HEK293T (cell line): ENCODE measurements around the gene MMAA.
"Not testable (repeated sequence)": the region's sequence is repeated elsewhere in the genome, so short reads cannot be mapped to it uniquely, and the experiment has no call there.

Experiments used
- CTCF ChIA-PET: fragments of 350-600 bp; formaldehyde crosslinking; extraction: SDS; loops from one replicate; lab custom pipeline; 2021; ENCODE audit warnings: antibody characterized with exemption, inconsistent platforms; lab: Yijun Ruan, JAX
- POLR2A ChIA-PET: fragments of 350-600 bp; formaldehyde crosslinking; extraction: SDS; loops from one replicate; lab custom pipeline; 2020; ENCODE audit warnings: antibody characterized with exemption, inconsistent platforms; lab: Yijun Ruan, JAX
- DNase-seq: peaks from one replicate; pipeline ENCODE4 v3.0.0; 2012; ENCODE audit warnings: mixed read lengths; ENCODE audit errors: extremely low spot score
- ARNT ChIP-seq: fragments of 450-650 bp; IDR thresholded peaks from 2 replicates; pipeline ENCODE4 v1.6.1; 2017; ENCODE audit warnings: mild to moderate bottlenecking
- BHLHE40 ChIP-seq: fragments of 450-650 bp; IDR thresholded peaks from 2 replicates; pipeline ENCODE4 v1.6.1; 2016; ENCODE audit warnings: mild to moderate bottlenecking, moderate library complexity, borderline replicate concordance
- CTBP1 ChIP-seq: fragments of 450-650 bp; IDR thresholded peaks from 2 replicates; pipeline ENCODE4 v1.6.1; 2016; ENCODE audit warnings: borderline replicate concordance
- ELF4 ChIP-seq: fragments of 450-650 bp; IDR thresholded peaks from 2 replicates; pipeline ENCODE4 v1.6.1; 2017; ENCODE audit warnings: antibody characterized with exemption
- FOXA1 ChIP-seq: fragments of 450-650 bp; IDR thresholded peaks from 2 replicates; pipeline ENCODE4 v1.6.1; 2016; ENCODE audit warnings: mild to moderate bottlenecking
- FOXK2 ChIP-seq: fragments of 450-650 bp; IDR thresholded peaks from 2 replicates; pipeline ENCODE4 v1.6.1; 2016; ENCODE audit warnings: mild to moderate bottlenecking
- FOXM1 ChIP-seq: fragments of 450-650 bp; IDR thresholded peaks from 2 replicates; pipeline ENCODE4 v1.6.1; 2017; ENCODE audit warnings: mild to moderate bottlenecking, borderline replicate concordance
- HDGF ChIP-seq: fragments of 450-650 bp; IDR thresholded peaks from 2 replicates; pipeline ENCODE4 v1.6.1; 2017; ENCODE audit warnings: antibody characterized with exemption, borderline replicate concordance
- L3MBTL2 ChIP-seq: fragments of 450-650 bp; conservative IDR thresholded peaks from 2 replicates; pipeline ENCODE4 v1.6.1; 2016; ENCODE audit warnings: mild to moderate bottlenecking
- LEF1 ChIP-seq: fragments of 450-650 bp; IDR thresholded peaks from 2 replicates; pipeline ENCODE4 v1.6.1; 2017; ENCODE audit warnings: mild to moderate bottlenecking, borderline replicate concordance
- NFRKB ChIP-seq: fragments of 450-650 bp; IDR thresholded peaks from 2 replicates; pipeline ENCODE4 v1.6.1; 2016; ENCODE audit warnings: mild to moderate bottlenecking, moderate library complexity
- PKNOX1 ChIP-seq: fragments of 450-650 bp; IDR thresholded peaks from 2 replicates; pipeline ENCODE4 v1.6.1; 2016
- SP1 ChIP-seq: fragments of 450-650 bp; IDR thresholded peaks from 2 replicates; pipeline ENCODE4 v1.6.1; 2017
- SUZ12 ChIP-seq: fragments of 450-650 bp; IDR thresholded peaks from 2 replicates; pipeline ENCODE4 v1.6.1; 2016; ENCODE audit warnings: mild to moderate bottlenecking
- TARDBP ChIP-seq: fragments of 450-650 bp; IDR thresholded peaks from 2 replicates; pipeline ENCODE4 v1.6.1; 2016
- ZNF384 ChIP-seq: fragments of 450-650 bp; IDR thresholded peaks from 2 replicates; pipeline ENCODE4 v1.6.1; 2016

The MMAA gene

GRCh38 chr4:145679520-145679919 is 60.3 kb downstream of the MMAA start:
- ChIA-PET CTCF (no interaction called here), POLR2A (interaction anchor here (1.0 kb wide), 1 partner anchor 54 kb away, joined by 3 read pairs; no protein-coding TSS in a partner anchor)
- TF ChIP-seq LEF1 (no peak), SUZ12 (no peak), FOXM1 (no peak), L3MBTL2 (no peak), NFRKB (no peak), BHLHE40 (no peak), FOXK2 (no peak), HDGF (no peak), TARDBP (no peak), SP1 (no peak), FOXA1 (no peak), CTBP1 (no peak)
- DNase-seq, result peak; percentile 41

GRCh38 chr4:145679991-145680455 is 60.8 kb downstream of the MMAA start, which contains the start of gene C4orf51:
Gene C4orf51 (plus strand): TSS chr4:145680146. CDS start chr4:145680204, 58 bp downstream.
- no peak for DNase-seq
- POLR2A ChIA-PET, result interaction anchor here (1.0 kb wide), 1 partner anchor 53 kb away, joined by 3 read pairs; no protein-coding TSS in a partner anchor
- TF ChIP-seq ARNT, result no peak
- TF ChIP-seq ELF4, result no peak
- no peak for TF ChIP-seq FOXM1
- TF ChIP-seq CTBP1, result no peak
- no peak for TF ChIP-seq SUZ12
- TF ChIP-seq ZNF384, result no peak
- no peak for TF ChIP-seq TARDBP
- no peak for TF ChIP-seq SP1
- no peak for TF ChIP-seq PKNOX1
- TF ChIP-seq FOXK2, result no peak
- TF ChIP-seq L3MBTL2, result no peak
- TF ChIP-seq BHLHE40, result no peak
- CTCF ChIA-PET, result interaction anchor here (0.8 kb wide), 1 partner anchor 10 kb away, joined by 3 read pairs; no protein-coding TSS in a partner anchor

DNA sequence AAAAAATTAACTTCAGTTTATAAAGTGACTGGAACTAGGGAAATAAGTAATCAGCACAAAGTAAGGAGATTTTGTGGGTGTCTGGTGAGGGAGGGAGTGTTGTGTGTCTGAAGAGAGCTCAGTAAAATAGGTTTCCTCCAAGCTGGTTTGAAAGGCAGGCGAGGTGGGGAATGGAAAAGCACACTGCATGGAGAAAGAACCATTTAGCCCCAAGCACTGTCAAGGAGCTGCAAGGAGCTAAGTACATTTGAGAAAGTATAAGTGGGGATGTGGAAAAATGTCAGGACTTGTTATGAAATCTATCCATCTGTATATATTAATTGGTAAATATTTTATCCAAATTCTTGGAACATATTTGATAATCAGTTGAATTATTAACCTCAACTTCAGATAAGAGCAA is 61.7 kb downstream of the MMAA start:
- DNase-seq, result no peak
- TF ChIP-seq SP1 (no peak), SUZ12 (no peak), CTBP1 (no peak), FOXA1 (no peak), PKNOX1 (no peak), HDGF (no peak), TARDBP (no peak), L3MBTL2 (no peak), LEF1 (no peak)
- ChIA-PET POLR2A (no interaction called here), CTCF (interaction anchor here (0.7 to 0.8 kb wide), 2 partner anchors 9 to 1174 kb away, joined by 3 read pairs; no protein-coding TSS in a partner anchor)

GRCh38 chr4:145681518-145681917 is 62.3 kb downstream of the MMAA start:
- no peak for TF ChIP-seq BHLHE40
- POLR2A ChIA-PET, result no interaction called here
- CTCF ChIA-PET, result interaction anchor here (0.7 kb wide), 1 partner anchor 1173 kb away, joined by 3 read pairs; no protein-coding TSS in a partner anchor
- DNase-seq, result no peak

GRCh38 chr4:145681956-145682355 is 62.8 kb downstream of the MMAA start:
- ChIA-PET CTCF (no interaction called here), POLR2A (no interaction called here)
- no peak for DNase-seq
- TF ChIP-seq TARDBP (no peak), FOXM1 (no peak), ZNF384 (no peak), LEF1 (no peak), SUZ12 (no peak), BHLHE40 (no peak)

DNA sequence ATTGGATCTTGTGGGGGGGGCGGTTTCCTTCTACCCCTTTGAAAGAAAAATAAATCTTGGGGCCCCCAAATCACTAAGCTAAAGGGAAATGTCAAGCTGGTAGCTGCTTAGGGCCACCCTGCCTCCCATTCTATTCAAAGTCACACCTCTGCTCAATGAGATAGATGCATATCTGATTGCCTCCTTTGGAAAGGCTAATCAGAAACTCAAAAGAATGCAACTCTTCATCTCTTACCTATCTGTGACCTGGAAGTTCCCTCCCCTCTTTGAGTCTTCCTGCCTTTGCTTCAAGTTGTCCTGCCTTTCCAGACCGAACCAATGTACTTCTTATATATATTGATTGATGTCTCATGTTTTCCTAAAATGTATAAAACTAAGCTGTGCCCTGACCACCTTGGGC is 67.8 kb downstream of the MMAA start:
- ChIA-PET POLR2A (no interaction called here), CTCF (no interaction called here)

GRCh38 chr4:145690610-145691009 is 71.4 kb downstream of the MMAA start:
- ChIA-PET POLR2A (no interaction called here), CTCF (interaction anchor here (1.1 kb wide), 1 partner anchor 10 kb away, joined by 3 read pairs; no protein-coding TSS in a partner anchor)
- TF ChIP-seq FOXK2, result no peak
- no peak for TF ChIP-seq TARDBP
- no peak for TF ChIP-seq NFRKB
- TF ChIP-seq PKNOX1, result no peak
- no peak for TF ChIP-seq FOXM1
- no peak for TF ChIP-seq ZNF384
- no peak for TF ChIP-seq HDGF
- no peak for TF ChIP-seq SP1
- no peak for TF ChIP-seq ARNT
- no peak for TF ChIP-seq FOXA1
- TF ChIP-seq L3MBTL2, result no peak
- TF ChIP-seq BHLHE40, result no peak
- no peak for TF ChIP-seq LEF1
- no peak for DNase-seq

More for the DNA sequence above, 67.8 kb downstream of the MMAA start:
- no peak for DNase-seq
- TF ChIP-seq HDGF (no peak), FOXA1 (no peak), LEF1 (no peak), SUZ12 (no peak), BHLHE40 (no peak)

DNA sequence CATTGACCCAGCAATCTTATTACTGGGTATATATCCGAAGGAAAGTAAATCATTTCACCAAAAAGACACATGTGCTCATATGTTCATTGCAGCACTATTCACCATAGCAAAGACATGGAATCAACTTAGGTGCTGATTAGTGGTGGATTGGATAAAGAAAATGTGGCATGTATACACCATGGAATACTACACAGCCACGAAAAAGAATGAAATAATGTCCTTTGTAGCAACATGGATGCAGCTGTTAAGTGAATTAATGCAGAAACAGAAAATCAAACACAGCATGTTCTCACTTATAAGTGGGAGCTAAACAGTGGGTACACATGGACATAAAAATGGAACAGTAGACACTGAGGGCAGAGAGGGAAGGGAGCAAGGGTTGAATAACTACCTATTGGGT is 72.2 kb downstream of the MMAA start:
- POLR2A ChIA-PET, DNase-seq: not testable (repeated sequence)
- CTCF ChIA-PET, result interaction anchor here (0.6 kb wide), 1 partner anchor 240 kb away, joined by 3 read pairs; no protein-coding TSS in a partner anchor
